HG02938 (cell line): Measurements from ENCODE around the gene EVI2B.
"Not testable (repeated sequence)": the region's sequence is repeated elsewhere in the genome, so short reads cannot be mapped to it uniquely, and the experiment has no call there.

Source experiments
- ATAC-seq: cut with Tn5 transposase; IDR thresholded peaks from one replicate; pipeline ENCODE4 v1.9.1; 2021; ENCODE audit warnings: mild to moderate bottlenecking, moderate library complexity; ENCODE audit not compliant: unreplicated experiment

Gene EVI2B

DNA sequence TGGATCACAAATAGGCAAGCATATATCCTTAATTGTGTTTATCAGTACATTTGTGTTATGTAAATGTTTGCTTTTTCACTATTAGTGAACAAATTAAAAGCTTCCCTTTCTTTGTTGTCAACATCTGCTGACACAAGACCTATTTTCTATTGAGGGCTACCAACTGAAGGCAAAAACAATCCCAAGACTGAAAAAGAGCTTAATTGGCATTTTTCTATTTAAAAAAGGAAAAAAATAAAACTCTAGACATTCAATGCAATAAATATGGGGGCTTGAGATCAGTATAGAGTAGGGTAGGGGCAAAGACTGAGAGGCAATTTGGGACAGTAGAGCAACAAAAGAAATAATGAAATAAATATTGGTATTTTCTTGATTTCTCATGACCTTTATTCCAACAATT lies 41.1 kb downstream of the EVI2B start:
- ATAC-seq: no peak

DNA sequence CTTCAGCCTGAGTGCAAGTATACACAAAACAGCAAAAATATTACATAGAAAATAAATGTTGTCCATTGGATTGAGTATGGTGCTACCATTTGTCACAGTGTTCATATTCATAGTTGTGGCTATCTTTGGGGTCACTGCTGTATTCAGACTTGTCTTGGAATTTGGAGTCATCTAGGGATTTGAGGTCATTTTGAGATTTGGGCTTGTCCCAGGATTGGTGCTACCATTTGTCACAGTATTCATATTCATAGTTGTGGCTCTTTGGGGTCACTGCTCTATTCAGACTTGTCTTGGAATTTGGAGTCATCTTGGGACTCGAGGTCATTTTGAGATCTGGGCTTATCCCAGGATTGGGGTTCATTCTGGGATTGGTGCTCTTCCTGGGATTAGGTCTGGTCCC lies 41.6 kb downstream of the EVI2B start:
- ATAC-seq: no peak

DNA sequence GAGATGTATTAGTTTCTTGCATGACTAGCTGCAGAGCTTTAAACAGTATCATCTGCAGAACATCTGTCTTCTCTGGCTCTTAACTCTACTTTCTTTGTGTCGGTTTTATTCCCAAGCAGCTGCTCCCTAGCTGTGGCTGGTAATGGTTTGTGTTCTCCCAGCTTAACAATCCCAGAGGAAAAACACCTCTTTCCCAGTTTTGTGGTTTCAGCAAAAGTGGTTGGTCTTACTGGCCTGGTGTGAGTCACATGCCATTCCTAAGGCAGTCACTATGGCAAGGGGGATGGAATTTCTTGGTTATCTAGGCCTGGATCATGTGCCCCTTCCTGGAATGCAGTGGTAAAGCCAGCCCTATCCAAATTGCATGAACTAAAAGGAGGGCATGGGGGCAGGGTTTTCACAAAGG lies 44.3 kb downstream of the EVI2B start:
- ATAC-seq: no peak

DNA sequence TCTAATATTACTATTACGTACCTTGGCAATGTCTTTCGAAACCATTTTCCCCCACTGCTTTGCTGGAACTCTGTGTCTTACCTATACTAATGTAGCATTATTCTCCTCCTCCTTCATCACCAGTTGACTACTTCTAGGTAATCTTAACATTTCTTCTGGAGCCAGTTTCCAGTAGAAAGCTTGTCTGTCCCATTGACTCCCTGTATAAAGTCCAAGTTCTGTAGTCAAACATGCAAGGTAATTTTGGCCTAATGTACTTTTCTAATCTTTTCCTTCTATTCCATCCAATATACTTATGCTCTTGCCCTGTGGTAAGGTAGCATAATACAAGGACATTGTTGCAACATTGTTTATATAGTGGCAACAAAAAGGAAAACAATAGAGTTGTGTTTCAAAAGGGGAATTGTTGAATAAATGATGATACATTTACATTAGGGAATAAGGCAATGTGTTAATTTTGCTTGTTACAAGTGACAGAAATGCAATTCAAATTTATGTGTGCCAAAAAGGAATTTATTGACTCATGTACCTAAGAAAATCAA lies 44.7 kb downstream of the EVI2B start:
- ATAC-seq: no peak

DNA sequence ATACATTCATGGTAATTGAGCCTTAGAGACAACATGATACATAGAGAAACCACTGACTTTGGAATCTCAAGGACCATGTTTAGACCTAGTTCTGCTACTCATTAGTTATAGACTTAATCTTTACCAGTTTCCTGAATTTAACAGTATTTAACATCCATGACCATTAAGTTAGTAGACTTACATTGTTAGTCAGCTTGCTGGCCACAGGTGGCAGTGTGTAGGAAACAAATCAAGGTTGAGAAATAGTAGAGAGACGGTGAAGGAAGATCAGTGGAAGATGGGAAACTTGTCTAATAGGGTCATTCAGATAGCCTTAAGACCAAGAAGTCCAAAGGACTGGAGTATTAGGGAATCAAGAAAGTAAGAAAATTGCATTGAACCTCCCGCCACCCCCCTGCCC lies 47.8 kb downstream of the EVI2B start:
- ATAC-seq: no peak

DNA sequence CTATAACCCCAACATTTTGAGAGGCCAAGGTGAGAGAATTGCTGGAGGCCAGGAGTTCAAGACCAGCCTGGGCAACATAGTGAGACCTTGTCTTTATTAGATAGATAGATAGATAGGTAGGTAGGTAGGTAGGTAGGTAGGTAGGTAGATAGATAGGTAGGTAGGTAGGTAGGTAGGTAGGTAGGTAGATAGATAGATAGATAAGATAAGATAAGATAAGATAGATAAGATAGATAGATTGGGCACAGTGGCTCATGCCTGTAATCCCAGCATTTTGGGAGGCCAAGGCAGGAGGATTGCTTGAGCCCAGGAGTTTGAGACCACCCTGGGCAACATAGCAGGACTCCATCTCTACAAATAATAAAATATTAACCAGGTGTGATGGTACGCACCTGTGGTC lies 50.9 kb downstream of the EVI2B start:
- ATAC-seq: not testable (repeated sequence)

DNA sequence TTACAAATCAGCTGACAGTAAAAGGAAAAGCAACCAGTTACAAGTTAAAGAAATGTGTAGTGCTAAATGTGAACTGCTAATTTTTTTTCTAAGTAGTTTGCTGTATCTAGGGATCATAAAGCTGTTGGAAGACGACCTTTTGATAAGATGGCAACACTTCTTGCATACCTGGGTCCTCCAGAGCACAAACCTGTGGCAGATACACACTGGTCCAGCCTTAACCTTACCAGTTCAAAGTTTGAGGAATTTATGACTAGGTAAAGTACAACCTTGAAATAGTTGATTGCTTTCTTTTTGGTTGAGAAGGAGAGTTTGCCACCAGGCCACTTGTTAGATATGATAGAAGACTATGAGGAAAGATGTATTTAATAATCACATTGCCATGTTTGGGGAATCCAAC lies 52.3 kb downstream of the EVI2B start:
- ATAC-seq: no peak

DNA sequence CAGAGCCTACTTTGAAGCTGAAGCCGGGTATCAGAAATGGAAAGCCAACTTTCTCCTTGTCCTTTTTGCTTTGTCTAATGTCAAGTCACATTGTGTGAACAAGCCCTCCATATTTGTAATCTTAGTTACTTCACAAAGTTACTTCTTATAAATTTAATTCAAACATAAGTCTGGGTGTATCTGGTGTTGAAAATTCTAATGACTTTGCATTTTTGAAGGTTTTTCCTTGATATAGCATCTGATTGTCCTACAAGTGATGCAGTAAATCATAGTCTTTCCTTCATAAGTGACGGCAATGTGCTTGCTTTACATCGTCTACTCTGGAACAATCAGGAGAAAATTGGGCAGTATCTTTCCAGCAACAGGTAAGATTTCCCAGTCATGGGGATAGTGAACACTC lies 53.7 kb downstream of the EVI2B start:
- ATAC-seq: no peak

DNA sequence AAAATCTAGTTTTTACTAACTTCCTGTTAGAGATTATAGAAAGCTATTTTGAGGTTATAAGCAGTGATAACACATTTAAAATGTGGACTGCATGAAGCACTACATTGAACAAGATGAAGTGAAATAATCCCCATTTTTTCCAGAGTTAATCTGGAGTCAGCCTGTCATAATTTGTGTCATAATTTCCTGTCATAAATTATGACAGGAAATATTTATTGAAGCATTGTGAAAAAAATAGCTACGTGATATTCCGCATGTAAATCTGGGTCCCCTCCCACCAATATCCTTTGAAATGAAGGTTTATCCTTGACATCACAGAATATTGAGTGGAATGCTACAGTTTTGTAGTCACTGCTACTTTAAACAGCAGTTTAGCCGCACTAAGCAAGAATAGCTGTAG lies 56.9 kb downstream of the EVI2B start:
- ATAC-seq: no peak

DNA sequence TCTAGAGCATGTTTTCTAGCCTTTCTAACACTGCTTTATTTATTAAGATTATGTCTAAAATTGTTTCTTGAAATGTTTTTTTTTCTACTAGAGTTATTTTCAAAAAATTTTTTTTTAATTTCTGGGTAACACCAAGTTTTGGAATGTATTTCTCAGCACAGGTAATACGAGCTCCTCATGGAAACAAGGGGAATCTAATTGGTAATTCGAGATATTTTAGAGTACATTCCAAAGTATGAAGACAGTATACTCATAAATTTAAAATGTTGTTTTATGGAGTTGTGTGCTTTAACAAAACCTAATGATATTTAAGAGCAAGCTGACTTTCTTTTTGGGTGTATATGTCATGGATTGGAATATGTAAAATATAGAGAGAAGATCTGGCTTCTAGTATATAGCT lies 59.2 kb downstream of the EVI2B start:
- no peak for ATAC-seq
